HepG2 (cell line): ENCODE results near the gene TH. TPM values are rescaled to one million over a fixed set of nuclear protein-coding genes. Genes with fewer than 3 reads are reported as not detected.
A peak's percentile ranks its signal among the peaks of the same experiment; 100 is the strongest.

Source experiments
- AFF4 ChIP-seq: sonication (generic); formaldehyde crosslinking; IDR thresholded peaks from 2 replicates; pipeline ENCODE4 v1.4.0; 2020; ENCODE audit warnings: missing genetic modification reagents
- HDAC1 ChIP-seq: sonication (generic); formaldehyde crosslinking; IDR thresholded peaks from 2 replicates; pipeline ENCODE4 v1.5.1; 2020; ENCODE audit warnings: mild to moderate bottlenecking, missing genetic modification reagents
- HDAC6 ChIP-seq: fragments of 200-600 bp; sonication (generic); IDR thresholded peaks from 2 replicates; pipeline ENCODE4 v1.7.0; 2017; ENCODE audit warnings: mild to moderate bottlenecking, antibody characterized with exemption, low read length, low read depth
- HNRNPL ChIP-seq: fragments of 200-400 bp; formaldehyde crosslinking; IDR thresholded peaks from 2 replicates; pipeline ENCODE4 v1.6.1; 2017; ENCODE audit warnings: mild to moderate bottlenecking, low read depth, low read length
- HOXA9 ChIP-seq: sonication (generic); formaldehyde crosslinking; IDR thresholded peaks from 2 replicates; pipeline ENCODE4 v1.8.1; 2022; ENCODE audit warnings: missing genetic modification reagents, mild to moderate bottlenecking, moderate library complexity, borderline replicate concordance
- PAXIP1 ChIP-seq: sonication (generic); formaldehyde crosslinking; conservative IDR thresholded peaks from 2 replicates; pipeline ENCODE4 v1.4.0; 2020; ENCODE audit warnings: mild to moderate bottlenecking, missing genetic modification reagents, moderate library complexity
- POGZ ChIP-seq: sonication (generic); formaldehyde crosslinking; IDR thresholded peaks from 2 replicates; pipeline ENCODE4 v1.4.0; 2020; ENCODE audit warnings: mild to moderate bottlenecking, missing genetic modification reagents
- RBFOX2 ChIP-seq: fragments of 200-400 bp; formaldehyde crosslinking; IDR thresholded peaks from 2 replicates; pipeline ENCODE4 v1.6.1; 2017; ENCODE audit warnings: low read depth, mild to moderate bottlenecking, low read length
- SOX13 ChIP-seq, 3 experiments: fragments of 450-650 bp in 1 of 3; sonication (generic) in 1 of 3; formaldehyde crosslinking in 1 of 3; IDR thresholded peaks in 2 of 3; conservative IDR thresholded peaks in 1 of 3; 2 replicates each; pipeline versions ENCODE4 v1.5.0 to v1.6.1; 2016 to 2020; ENCODE audit warnings: antibody characterized with exemption in 1 of 3, mild to moderate bottlenecking in 1 of 3, missing compliant biosample characterization in 1 of 3, missing genetic modification reagents in 1 of 3, moderate library complexity in 1 of 3
- TP53 ChIP-seq: sonication (generic); formaldehyde crosslinking; conservative IDR thresholded peaks from 2 replicates; pipeline ENCODE4 v1.4.0; 2020; ENCODE audit warnings: missing genetic modification reagents
- ZC3H13 ChIP-seq: sonication (generic); formaldehyde crosslinking; IDR thresholded peaks from 2 replicates; pipeline ENCODE4 v1.8.1; 2023; ENCODE audit warnings: mild to moderate bottlenecking, missing genetic modification reagents, moderate library complexity
- ZIK1 ChIP-seq: sonication (generic); formaldehyde crosslinking; IDR thresholded peaks from 2 replicates; pipeline ENCODE4 v1.5.0; 2020; ENCODE audit warnings: mild to moderate bottlenecking, low read depth, missing genetic modification reagents, borderline replicate concordance
- ZNF33A ChIP-seq: sonication (generic); formaldehyde crosslinking; IDR thresholded peaks from 2 replicates; pipeline ENCODE4 v1.5.1; 2020; ENCODE audit warnings: missing genetic modification reagents, mild to moderate bottlenecking, moderate library complexity, borderline replicate concordance
- ZNF558 ChIP-seq: sonication (generic); formaldehyde crosslinking; IDR thresholded peaks from 2 replicates; pipeline ENCODE4 v1.9.0; 2022; ENCODE audit warnings: mild to moderate bottlenecking, missing genetic modification reagents, borderline replicate concordance
- ZNF687 ChIP-seq: sonication (generic); formaldehyde crosslinking; IDR thresholded peaks from 2 replicates; pipeline ENCODE4 v1.5.1; 2020; ENCODE audit warnings: mild to moderate bottlenecking, missing genetic modification reagents, moderate library complexity
- polyA plus RNA-seq, 8 experiments: library from polyadenylated mRNA; depleted of rRNA in 3 of 8; stranded (reverse) in 7 of 8; unstranded in 1 of 8; fragments of >200 nt; fragmentation: Illumina TruSeq in 4 of 8; extraction: Trizol in 4 of 8; gene quantifications; 2 replicates each; pipeline versions ENCODE4 v1.2.1 to v1.2.3, GENCODE V29; 2011 to 2016; ENCODE audit warnings: low read depth in 4 of 8, missing spikeins in 1 of 8, mixed read lengths in 1 of 8; ENCODE audit not compliant: insufficient read depth in 1 of 8
- total RNA-seq, 5 experiments: library from RNA; depleted of rRNA; stranded (reverse); fragments of >200 nt; fragmentation: Illumina TruSeq; extraction: Trizol; gene quantifications; 2 replicates each; pipeline ENCODE4 v1.2.3, GENCODE V29; 2016; ENCODE audit warnings: low read depth in 1 of 5

The TH gene
- total and polyA plus RNA-seq, 2 of the 13 experiments (the other 11 are each of a cell fraction or from before 2014, with no cell fraction given), result 0.36 TPM; not detected in 1

- TF ChIP-seq PAXIP1 (CRISPR knock-in tag) (peak; percentile 22; the same call in 1 of the 2 replicates), ZNF687 (CRISPR knock-in tag) (peak; percentile 43; the same call in 1 of the 2 replicates), POGZ (CRISPR knock-in tag) (no peak), SOX13 (IDR thresholded peaks at IDR 0.05) (peak; percentile 20; the same call in 1 of the 2 replicates), SOX13 (CRISPR knock-in tag; conservative IDR thresholded peaks at IDR 0.05 in 1 of 2, IDR thresholded peaks at IDR 0.05 in 1 of 2) (no peak), TP53 (no peak), ZNF33A (CRISPR knock-in tag) (0 out of 2 replicates have a peak, but pooled peaks have one; percentile 70), HDAC6 (no peak), ZIK1 (CRISPR knock-in tag) (0 out of 2 replicates have a peak, but pooled peaks have one; percentile 11), HNRNPL (peak; percentile 45; the same call in 1 of the 2 replicates), ZNF558 (CRISPR knock-in tag) (0 out of 2 replicates have a peak, but pooled peaks have one; percentile 13), RBFOX2 (peak; percentile 88), AFF4 (peak; percentile 91), HDAC1 (CRISPR knock-in tag) (0 out of 2 replicates have a peak, but pooled peaks have one; percentile 40), ZC3H13 (CRISPR knock-in tag) (peak; percentile 59; the same call in 1 of the 2 replicates), HOXA9 (CRISPR knock-in tag) (peak; percentile 60; the same call in 1 of the 2 replicates)
These were observed 38.2 kb downstream of the TH start (continued) for GRCh38 chr11:2133241-2134021.
